ENCODE data around the gene FNDC1. TPM values are rescaled to one million over a fixed set of nuclear protein-coding genes. Genes with fewer than 3 reads are reported as not detected.
"Not testable (repeated sequence)": the region's sequence is repeated elsewhere in the genome, so short reads cannot be mapped to it uniquely, and the experiment has no call there.

Gene FNDC1
- total RNA-seq, 1 experiment from 2014 or later: 0.23 TPM

- Histone ChIP-seq H3K27ac (ENCODE audit: low read length) (no peak overlapping the region), H3K4me3 (ENCODE audit: low read depth in 2 of 2, low read length in 2 of 2) (no peak overlapping the region), H3K27me3 (ENCODE audit: control insufficient read depth, insufficient read depth, low read length) (peaks cover 2% of the 10 kb centered on the region; the same call in 1 of the 2 replicates), H3K36me3 (ENCODE audit: control insufficient read depth, insufficient read depth, low read length) (no peaks in the 10 kb centered on the region), H3K4me1 (ENCODE audit: control insufficient read depth, insufficient read depth, low read length) (no peaks in the 10 kb centered on the region), H3K9me3 (ENCODE audit: control insufficient read depth, insufficient read depth, low read depth, low read length) (no peaks in the 10 kb centered on the region)
- POLR2A ChIA-PET: no interaction called here
- CTCF ChIA-PET: no interaction called here
- BruUV-seq (replicated peaks): no TSS peak
- TF ChIP-seq SIN3A (IDR thresholded peaks at IDR 0.05; ENCODE audit: borderline replicate concordance, insufficient read depth, low read depth, low read length) (no peak), TCF7L2 (IDR thresholded peaks at IDR 0.05; ENCODE audit: low read depth, low read length) (no peak), POLR2AphosphoS5 (IDR thresholded peaks at IDR 0.05; ENCODE audit: low read depth, low read length) (no peak)
- TF ChIP-seq, protein P1, sequence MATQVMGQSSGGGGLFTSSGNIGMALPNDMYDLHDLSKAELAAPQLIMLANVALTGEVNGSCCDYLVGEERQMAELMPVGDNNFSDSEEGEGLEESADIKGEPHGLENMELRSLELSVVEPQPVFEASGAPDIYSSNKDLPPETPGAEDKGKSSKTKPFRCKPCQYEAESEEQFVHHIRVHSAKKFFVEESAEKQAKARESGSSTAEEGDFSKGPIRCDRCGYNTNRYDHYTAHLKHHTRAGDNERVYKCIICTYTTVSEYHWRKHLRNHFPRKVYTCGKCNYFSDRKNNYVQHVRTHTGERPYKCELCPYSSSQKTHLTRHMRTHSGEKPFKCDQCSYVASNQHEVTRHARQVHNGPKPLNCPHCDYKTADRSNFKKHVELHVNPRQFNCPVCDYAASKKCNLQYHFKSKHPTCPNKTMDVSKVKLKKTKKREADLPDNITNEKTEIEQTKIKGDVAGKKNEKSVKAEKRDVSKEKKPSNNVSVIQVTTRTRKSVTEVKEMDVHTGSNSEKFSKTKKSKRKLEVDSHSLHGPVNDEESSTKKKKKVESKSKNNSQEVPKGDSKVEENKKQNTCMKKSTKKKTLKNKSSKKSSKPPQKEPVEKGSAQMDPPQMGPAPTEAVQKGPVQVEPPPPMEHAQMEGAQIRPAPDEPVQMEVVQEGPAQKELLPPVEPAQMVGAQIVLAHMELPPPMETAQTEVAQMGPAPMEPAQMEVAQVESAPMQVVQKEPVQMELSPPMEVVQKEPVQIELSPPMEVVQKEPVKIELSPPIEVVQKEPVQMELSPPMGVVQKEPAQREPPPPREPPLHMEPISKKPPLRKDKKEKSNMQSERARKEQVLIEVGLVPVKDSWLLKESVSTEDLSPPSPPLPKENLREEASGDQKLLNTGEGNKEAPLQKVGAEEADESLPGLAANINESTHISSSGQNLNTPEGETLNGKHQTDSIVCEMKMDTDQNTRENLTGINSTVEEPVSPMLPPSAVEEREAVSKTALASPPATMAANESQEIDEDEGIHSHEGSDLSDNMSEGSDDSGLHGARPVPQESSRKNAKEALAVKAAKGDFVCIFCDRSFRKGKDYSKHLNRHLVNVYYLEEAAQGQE (IDR thresholded peaks at IDR 0.05; ENCODE audit: insufficient read depth in 1 of 2, low read depth in 2 of 2, low read length in 1 of 2): no peak
- TF ChIP-seq, protein P2, sequence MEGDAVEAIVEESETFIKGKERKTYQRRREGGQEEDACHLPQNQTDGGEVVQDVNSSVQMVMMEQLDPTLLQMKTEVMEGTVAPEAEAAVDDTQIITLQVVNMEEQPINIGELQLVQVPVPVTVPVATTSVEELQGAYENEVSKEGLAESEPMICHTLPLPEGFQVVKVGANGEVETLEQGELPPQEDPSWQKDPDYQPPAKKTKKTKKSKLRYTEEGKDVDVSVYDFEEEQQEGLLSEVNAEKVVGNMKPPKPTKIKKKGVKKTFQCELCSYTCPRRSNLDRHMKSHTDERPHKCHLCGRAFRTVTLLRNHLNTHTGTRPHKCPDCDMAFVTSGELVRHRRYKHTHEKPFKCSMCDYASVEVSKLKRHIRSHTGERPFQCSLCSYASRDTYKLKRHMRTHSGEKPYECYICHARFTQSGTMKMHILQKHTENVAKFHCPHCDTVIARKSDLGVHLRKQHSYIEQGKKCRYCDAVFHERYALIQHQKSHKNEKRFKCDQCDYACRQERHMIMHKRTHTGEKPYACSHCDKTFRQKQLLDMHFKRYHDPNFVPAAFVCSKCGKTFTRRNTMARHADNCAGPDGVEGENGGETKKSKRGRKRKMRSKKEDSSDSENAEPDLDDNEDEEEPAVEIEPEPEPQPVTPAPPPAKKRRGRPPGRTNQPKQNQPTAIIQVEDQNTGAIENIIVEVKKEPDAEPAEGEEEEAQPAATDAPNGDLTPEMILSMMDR (IDR thresholded peaks at IDR 0.05): no peak
- ATAC-seq: no peak
- no peak for DNase-seq (ENCODE audit: low read depth, low spot score)
- in situ Hi-C loops (cut with HindIII; ENCODE audit: low pct_unique_long_range_greater_than_20kb, low sequenced_read_pairs): no loop called here
- intact Hi-C loops (cut with micrococcal nuclease; ENCODE audit: unreplicated experiment): no loop called here
These were observed 47.7 kb upstream of the FNDC1 start for GRCh38 chr6:159121486-159121885.

- TF ChIP-seq POLR2AphosphoS5 (IDR thresholded peaks at IDR 0.05; ENCODE audit: low read depth, low read length) (no peak), SIN3A (IDR thresholded peaks at IDR 0.05; ENCODE audit: borderline replicate concordance, insufficient read depth, low read depth, low read length) (no peak), TCF7L2 (IDR thresholded peaks at IDR 0.05; ENCODE audit: low read depth, low read length) (no peak)
- TF ChIP-seq, protein P2 (IDR thresholded peaks at IDR 0.05): no peak
- TF ChIP-seq, protein P1 (IDR thresholded peaks at IDR 0.05; ENCODE audit: insufficient read depth in 1 of 2, low read depth in 2 of 2, low read length in 1 of 2): no peak
- H3K4me1 ChIP-seq (ENCODE audit: control insufficient read depth, insufficient read depth, low read length): no peaks in the 10 kb centered on the region
- intact Hi-C loops (cut with micrococcal nuclease; ENCODE audit: unreplicated experiment) (no loop called here), in situ Hi-C loops (cut with HindIII; ENCODE audit: low pct_unique_long_range_greater_than_20kb, low sequenced_read_pairs) (no loop called here)
- ATAC-seq (no peak), DNase-seq (ENCODE audit: low read depth, low spot score) (no peak)
- H3K27me3 ChIP-seq (ENCODE audit: control insufficient read depth, insufficient read depth, low read length): peaks cover 2% of the 10 kb centered on the region; the same call in 1 of the 2 replicates
- ChIA-PET POLR2A (no interaction called here), CTCF (no interaction called here)
- BruUV-seq (replicated peaks): no TSS peak
- H3K4me3 ChIP-seq (ENCODE audit: low read depth in 2 of 2, low read length in 2 of 2): no peak overlapping the region
- no peak overlapping the region for H3K27ac ChIP-seq (ENCODE audit: low read length)
- H3K9me3 ChIP-seq (ENCODE audit: control insufficient read depth, insufficient read depth, low read depth, low read length): no peaks in the 10 kb centered on the region
- H3K36me3 ChIP-seq (ENCODE audit: control insufficient read depth, insufficient read depth, low read length): no peaks in the 10 kb centered on the region
These were observed 46.7 kb upstream of the FNDC1 start for GRCh38 chr6:159122453-159122852.

- intact Hi-C loops (cut with micrococcal nuclease; ENCODE audit: unreplicated experiment); CTCF ChIA-PET; in situ Hi-C loops (cut with HindIII; ENCODE audit: low pct_unique_long_range_greater_than_20kb, low sequenced_read_pairs); H3K9me3 ChIP-seq (ENCODE audit: control insufficient read depth, insufficient read depth, low read depth, low read length); H3K27ac ChIP-seq (ENCODE audit: low read length); H3K4me3 ChIP-seq (ENCODE audit: low read depth in 2 of 2, low read length in 2 of 2); H3K27me3 ChIP-seq (ENCODE audit: control insufficient read depth, insufficient read depth, low read length); H3K4me1 ChIP-seq (ENCODE audit: control insufficient read depth, insufficient read depth, low read length); BruUV-seq (replicated peaks); H3K36me3 ChIP-seq (ENCODE audit: control insufficient read depth, insufficient read depth, low read length); POLR2A ChIA-PET; ATAC-seq; DNase-seq (ENCODE audit: low read depth, low spot score): not testable (repeated sequence)
These were observed 45.4 kb upstream of the FNDC1 start for GRCh38 chr6:159123831-159124230.
